ENCODE results near the gene CLSTN2.

CLSTN2 gene

DNA sequence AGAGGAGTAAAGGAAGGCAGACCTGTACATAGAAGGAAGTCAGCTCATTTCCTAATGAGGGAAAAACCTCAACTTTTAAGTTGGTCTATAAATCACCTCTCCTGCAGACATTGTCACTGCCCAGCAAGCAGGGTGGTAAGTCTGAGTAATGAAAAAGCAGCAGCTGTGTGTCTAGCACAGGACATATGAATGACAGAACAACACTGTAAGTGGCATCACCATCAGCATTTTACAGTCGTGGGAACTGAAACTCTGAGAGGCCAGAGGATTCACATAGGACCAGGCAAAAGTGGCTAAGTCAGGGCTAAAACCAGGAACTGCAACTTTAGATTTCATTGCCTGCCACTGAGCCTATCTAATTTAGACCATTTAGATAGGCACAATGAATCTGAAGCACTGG is 235.6 kb downstream of the CLSTN2 start:
- TF ChIP-seq, protein P1, sequence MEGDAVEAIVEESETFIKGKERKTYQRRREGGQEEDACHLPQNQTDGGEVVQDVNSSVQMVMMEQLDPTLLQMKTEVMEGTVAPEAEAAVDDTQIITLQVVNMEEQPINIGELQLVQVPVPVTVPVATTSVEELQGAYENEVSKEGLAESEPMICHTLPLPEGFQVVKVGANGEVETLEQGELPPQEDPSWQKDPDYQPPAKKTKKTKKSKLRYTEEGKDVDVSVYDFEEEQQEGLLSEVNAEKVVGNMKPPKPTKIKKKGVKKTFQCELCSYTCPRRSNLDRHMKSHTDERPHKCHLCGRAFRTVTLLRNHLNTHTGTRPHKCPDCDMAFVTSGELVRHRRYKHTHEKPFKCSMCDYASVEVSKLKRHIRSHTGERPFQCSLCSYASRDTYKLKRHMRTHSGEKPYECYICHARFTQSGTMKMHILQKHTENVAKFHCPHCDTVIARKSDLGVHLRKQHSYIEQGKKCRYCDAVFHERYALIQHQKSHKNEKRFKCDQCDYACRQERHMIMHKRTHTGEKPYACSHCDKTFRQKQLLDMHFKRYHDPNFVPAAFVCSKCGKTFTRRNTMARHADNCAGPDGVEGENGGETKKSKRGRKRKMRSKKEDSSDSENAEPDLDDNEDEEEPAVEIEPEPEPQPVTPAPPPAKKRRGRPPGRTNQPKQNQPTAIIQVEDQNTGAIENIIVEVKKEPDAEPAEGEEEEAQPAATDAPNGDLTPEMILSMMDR (IDR thresholded peaks at IDR 0.05; ENCODE audit: low read depth, low read length) = no peak
- Histone ChIP-seq H3K27me3 (ENCODE audit: insufficient read depth, low read depth, severe bottlenecking) (no peaks in the 10 kb centered on the region), H3K36me3 (no peaks in the 10 kb centered on the region), H3K27ac (no peak overlapping the region), H3K9me3 (ENCODE audit: severe bottlenecking) (no peaks in the 10 kb centered on the region), H3K4me3 (ENCODE audit: low read depth, low read length) (no peak overlapping the region)
- no peak for DNase-seq

DNA sequence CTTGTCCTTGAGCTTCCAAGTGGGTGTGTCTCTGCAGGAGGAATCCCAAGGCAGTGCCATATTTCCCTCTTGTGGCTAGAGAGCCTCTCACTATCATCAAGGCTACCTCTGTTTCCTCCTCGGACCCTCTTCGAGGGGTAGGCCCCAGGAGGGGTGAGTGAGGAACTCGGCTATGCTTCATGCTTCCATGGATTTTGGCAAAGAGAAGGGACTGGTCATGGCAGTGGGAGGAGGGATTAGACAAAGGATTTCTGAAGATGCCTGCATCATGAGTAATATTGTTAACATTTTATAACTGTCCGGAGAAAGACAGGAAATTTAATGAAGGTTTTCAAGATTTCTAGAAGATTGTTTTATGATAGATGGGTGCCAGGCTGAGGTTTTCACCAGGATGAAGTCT is 241.5 kb downstream of the CLSTN2 start:
- DNase-seq = no peak
- Histone ChIP-seq H3K27me3 (ENCODE audit: insufficient read depth, low read depth, severe bottlenecking) (no peaks in the 10 kb centered on the region), H3K9me3 (ENCODE audit: severe bottlenecking) (no peaks in the 10 kb centered on the region), H3K36me3 (no peaks in the 10 kb centered on the region), H3K4me3 (ENCODE audit: low read depth, low read length) (no peak overlapping the region), H3K27ac (no peak overlapping the region)
- TF ChIP-seq, protein P1 (IDR thresholded peaks at IDR 0.05; ENCODE audit: low read depth, low read length) = no peak

GRCh38 chr3:140177943-140178342 is 243.0 kb downstream of the CLSTN2 start:
- H3K9me3 ChIP-seq (ENCODE audit: severe bottlenecking) = no peaks in the 10 kb centered on the region
- no peak for DNase-seq
- no peaks in the 10 kb centered on the region for H3K36me3 ChIP-seq
- H3K27me3 ChIP-seq (ENCODE audit: insufficient read depth, low read depth, severe bottlenecking) = no peaks in the 10 kb centered on the region
- TF ChIP-seq, protein P1 (IDR thresholded peaks at IDR 0.05; ENCODE audit: low read depth, low read length) = no peak
- H3K27ac ChIP-seq = no peak overlapping the region
- no peak overlapping the region for H3K4me3 ChIP-seq (ENCODE audit: low read depth, low read length)

GRCh38 chr3:140178482-140178881 is 243.5 kb downstream of the CLSTN2 start:
- H3K4me3 ChIP-seq (ENCODE audit: low read depth, low read length) = no peak overlapping the region
- H3K27ac ChIP-seq = no peak overlapping the region
- no peaks in the 10 kb centered on the region for H3K36me3 ChIP-seq
- TF ChIP-seq, protein P1 (IDR thresholded peaks at IDR 0.05; ENCODE audit: low read depth, low read length) = no peak
- DNase-seq = no peak
- H3K27me3 ChIP-seq (ENCODE audit: insufficient read depth, low read depth, severe bottlenecking) = no peaks in the 10 kb centered on the region
- no peaks in the 10 kb centered on the region for H3K9me3 ChIP-seq (ENCODE audit: severe bottlenecking)

GRCh38 chr3:140180603-140181002 is 245.6 kb downstream of the CLSTN2 start:
- Histone ChIP-seq H3K36me3 (no peaks in the 10 kb centered on the region), H3K27me3 (ENCODE audit: insufficient read depth, low read depth, severe bottlenecking) (no peaks in the 10 kb centered on the region), H3K9me3 (ENCODE audit: severe bottlenecking) (no peaks in the 10 kb centered on the region), H3K27ac (no peak overlapping the region), H3K4me3 (ENCODE audit: low read depth, low read length) (no peak overlapping the region)
- DNase-seq = no peak
- TF ChIP-seq, protein P1 (IDR thresholded peaks at IDR 0.05; ENCODE audit: low read depth, low read length) = no peak

- Histone ChIP-seq H3K4me3 (ENCODE audit: low read depth, low read length) (no peak overlapping the region), H3K9me3 (ENCODE audit: severe bottlenecking) (no peaks in the 10 kb centered on the region), H3K27ac (no peak overlapping the region), H3K27me3 (ENCODE audit: insufficient read depth, low read depth, severe bottlenecking) (no peaks in the 10 kb centered on the region), H3K36me3 (no peaks in the 10 kb centered on the region)
- TF ChIP-seq, protein P1 (IDR thresholded peaks at IDR 0.05; ENCODE audit: low read depth, low read length) = no peak
- DNase-seq = no peak
Observed at GRCh38 chr3:140185375-140185774, 250.4 kb downstream of the CLSTN2 start.

Measured in WERI-Rb-1 (cell line).